ENCODE measurements around the gene PRR27.
"Not testable (repeated sequence)": the region's sequence is repeated elsewhere in the genome, so short reads cannot be mapped to it uniquely, and the experiment has no call there.

The PRR27 gene

GRCh38 chr4:70203601-70204000 lies 49.6 kb downstream of the PRR27 start:
- no peak for DNase-seq

DNA sequence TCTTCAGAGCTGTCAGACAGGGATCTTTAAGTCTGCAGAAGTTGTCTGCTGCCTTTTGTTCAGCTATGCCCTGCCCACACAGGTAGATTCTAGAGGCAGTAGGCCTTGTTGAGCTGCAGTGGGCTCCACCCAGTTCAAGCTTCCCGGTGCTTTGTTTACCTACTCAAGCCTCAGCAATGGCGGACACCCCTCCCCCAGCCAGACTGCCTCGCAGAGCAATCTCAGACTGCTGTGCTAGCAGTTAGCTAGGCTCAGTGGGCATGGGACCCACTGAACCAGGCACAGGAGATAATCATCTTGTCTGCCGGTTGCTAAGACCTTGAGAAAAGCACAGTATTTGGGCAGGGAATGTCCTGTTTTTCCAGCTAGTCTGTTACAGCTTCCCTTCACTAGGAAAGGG lies 58.7 kb downstream of the PRR27 start:
- not testable (repeated sequence) for DNase-seq
